PC-3 (cell line): Measurements from ENCODE around the gene HTR3B. TPM values are rescaled to one million over a fixed set of nuclear protein-coding genes. Genes with fewer than 3 reads are reported as not detected.

Source experiments
- ATAC-seq: fragments of 200-7000 bp; cut with Tn5 transposase; 2 replicates; pipeline ENCODE4 v1.9.1; 2020; ENCODE audit warnings: mild to moderate bottlenecking, moderate library complexity
- BruUV-seq: library from RNA; stranded (reverse); fragments of 400-500 nt; replicated peaks from 2 replicates; lab custom pipeline; 2021; lab: Mats Ljungman, UMichigan
- CTCF ChIA-PET: fragments of 300-600 bp; sonication (Branson Sonifier 250); formaldehyde crosslinking; loops from one replicate; lab custom pipeline; 2022; ENCODE audit warnings: antibody characterized with exemption; lab: Charles Lee
- POLR2A ChIA-PET: fragments of 300-600 bp; sonication (Branson Sonifier 250); formaldehyde crosslinking; loops from one replicate; lab custom pipeline; 2022; ENCODE audit warnings: antibody characterized with exemption; ENCODE audit not compliant: unreplicated experiment; lab: Charles Lee
- DNase-seq: peaks from one replicate; pipeline ENCODE4 v3.0.0-alpha.2; 2015
- H2AFZ ChIP-seq: fragments of 300-600 bp; sonication (generic); 2 replicates; pipeline ENCODE4 v1.6.0; 2016; ENCODE audit warnings: antibody characterized with exemption, low read length
- H3F3A ChIP-seq: fragments of 300-600 bp; sonication (generic); one replicate; pipeline ENCODE4 v1.6.0; 2017; ENCODE audit warnings: antibody characterized with exemption, low read length, control low read depth, mild to moderate bottlenecking; ENCODE audit not compliant: unreplicated experiment
- H3K27ac ChIP-seq: fragments of 300-600 bp; sonication (generic); 2 replicates; pipeline ENCODE4 v1.5.1; 2016; ENCODE audit warnings: mild to moderate bottlenecking, low read length
- H3K27me3 ChIP-seq: fragments of 300-600 bp; sonication (generic); 2 replicates; pipeline ENCODE4 v1.6.1; 2016; ENCODE audit warnings: low read length, mixed read lengths
- H3K36me3 ChIP-seq: fragments of 300-600 bp; sonication (generic); 2 replicates; pipeline ENCODE4 v1.6.1; 2016; ENCODE audit warnings: low read depth, mixed run types, low read length, mixed read lengths
- H3K4me1 ChIP-seq: fragments of 300-600 bp; sonication (generic); 2 replicates; pipeline ENCODE4 v1.5.1; 2016; ENCODE audit warnings: low read length; ENCODE audit not compliant: insufficient read depth
- H3K4me2 ChIP-seq: fragments of 300-600 bp; sonication (generic); 2 replicates; pipeline ENCODE4 v1.6.0; 2016; ENCODE audit warnings: low read length
- H3K4me3 ChIP-seq: fragments of 300-600 bp; sonication (generic); 2 replicates; pipeline ENCODE4 v1.5.1; 2016; ENCODE audit warnings: mild to moderate bottlenecking, low read length, mixed read lengths
- H3K79me2 ChIP-seq: fragments of 300-600 bp; sonication (generic); 2 replicates; pipeline ENCODE4 v1.6.1; 2017; ENCODE audit warnings: low read length, mixed read lengths
- H3K9ac ChIP-seq: fragments of 300-600 bp; sonication (generic); 2 replicates; pipeline ENCODE4 v1.6.0; 2016; ENCODE audit warnings: mild to moderate bottlenecking, low read length
- H3K9me2 ChIP-seq: fragments of 300-600 bp; sonication (generic); replicated peaks from 2 replicates; pipeline ENCODE4 v1.6.1; 2016; ENCODE audit warnings: mixed run types, low read length, mixed read lengths
- H3K9me3 ChIP-seq: fragments of 300-600 bp; sonication (generic); 2 replicates; pipeline ENCODE4 v1.6.1; 2016; ENCODE audit warnings: low read length, mixed read lengths
- H4K20me1 ChIP-seq: fragments of 300-600 bp; sonication (generic); 2 replicates; pipeline ENCODE4 v1.6.1; 2016; ENCODE audit warnings: low read length, mixed read lengths
- EZH2 ChIP-seq: fragments of 300-600 bp; sonication (generic); IDR thresholded peaks from one replicate; pipeline ENCODE4 v1.6.1; 2017; ENCODE audit warnings: antibody characterized with exemption, mild to moderate bottlenecking, low read length; ENCODE audit not compliant: unreplicated experiment
- EZH2phosphoT487 ChIP-seq: fragments of 300-600 bp; sonication (generic); IDR thresholded peaks from 2 replicates; pipeline ENCODE4 v1.6.1; 2018; ENCODE audit warnings: mild to moderate bottlenecking, antibody characterized with exemption, low read length, borderline replicate concordance
- intact Hi-C: fragments of 100-400 bp; cut with micrococcal nuclease; formaldehyde crosslinking; loops from 2 replicates; pipeline ENCODE4 v1.9.0; 2023
- total RNA-seq: library from RNA; depleted of rRNA; stranded (reverse); fragments of >200 nt; gene quantifications from 2 replicates; pipeline ENCODE4 v1.2.3, GENCODE V29; 2014
- TF ChIP-seq, protein P1 (sequence below): fragments of 300-600 bp; sonication (generic); conservative IDR thresholded peaks from 2 replicates; pipeline ENCODE4 v1.5.1; 2017; ENCODE audit warnings: antibody characterized with exemption, low read depth, mild to moderate bottlenecking, low read length

HTR3B gene
- total RNA-seq, 1 experiment from 2014 or later, result not detected

DNA sequence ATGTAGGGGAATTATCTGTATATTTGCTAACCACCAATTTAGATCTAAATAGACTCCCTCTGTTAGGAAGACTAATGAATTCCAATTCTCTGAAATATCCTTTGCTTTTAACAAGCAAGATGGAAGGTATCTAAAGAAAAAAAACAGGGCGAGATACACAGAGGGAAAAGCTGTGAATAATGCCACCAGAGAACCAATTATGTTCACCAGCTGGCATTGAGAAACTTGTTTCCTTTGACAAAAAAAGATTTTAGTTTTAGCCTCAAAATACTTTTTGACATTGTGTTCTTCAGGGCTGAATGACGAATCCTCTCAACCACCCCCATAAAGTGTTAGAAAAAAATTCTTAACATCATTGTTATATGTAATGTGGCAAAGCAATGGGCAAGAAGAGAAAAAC is 19.0 kb downstream of the HTR3B start:
- CTCF ChIA-PET, result no interaction called here
- BruUV-seq, result no TSS peak

DNA sequence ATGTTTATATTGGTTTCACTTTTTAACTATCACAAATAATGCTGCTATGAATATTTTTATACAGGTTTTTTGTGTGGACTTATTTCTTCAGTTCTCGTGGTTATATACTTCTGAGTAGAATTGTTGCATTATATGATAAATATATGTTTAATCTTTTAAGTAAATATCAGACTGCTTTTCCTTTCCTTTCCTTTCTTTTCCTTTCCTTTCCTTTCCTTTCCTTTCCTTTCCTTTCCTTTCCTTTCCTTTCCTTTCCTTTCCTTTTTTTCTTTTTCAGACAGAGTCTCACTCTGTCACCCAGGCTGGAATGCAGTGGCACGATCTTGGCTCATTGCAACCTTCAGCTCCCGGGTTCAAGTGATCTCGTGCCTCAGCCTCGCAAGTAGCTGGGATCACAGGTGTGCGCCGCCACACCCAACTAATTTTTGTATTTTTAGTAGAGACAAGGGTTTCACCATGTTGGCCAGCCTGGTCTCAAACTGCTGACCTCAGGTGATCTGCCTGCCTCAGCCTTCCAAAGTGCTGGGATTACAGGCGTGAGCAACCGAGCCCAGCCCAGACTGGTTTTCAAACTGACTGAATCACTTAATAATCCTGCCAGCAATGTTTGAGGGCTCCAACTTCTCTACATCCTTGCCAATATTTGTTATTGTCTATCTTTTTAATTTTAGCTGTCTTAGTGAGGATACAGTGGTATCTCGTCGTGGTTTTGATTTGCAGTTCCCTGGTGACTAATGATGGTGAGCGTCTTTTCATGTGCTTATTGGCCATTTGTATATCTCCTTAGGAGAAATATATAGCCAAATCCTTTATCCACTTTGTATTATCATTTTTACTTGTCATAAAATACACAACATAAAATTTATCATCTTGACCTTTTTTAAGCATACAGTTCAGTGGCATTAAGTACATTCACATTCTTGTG is 21.9 kb downstream of the HTR3B start:
- Histone ChIP-seq H3K4me2 (peak overlapping the region; percentile 45), H3K4me1 (peaks cover 9% of the 10 kb centered on the region; the same call in 1 of the 2 replicates), H2AFZ (no peak overlapping the region), H3K9me2 (no peaks in the 10 kb centered on the region), H3K9ac (no peak overlapping the region), H3K36me3 (no peaks in the 10 kb centered on the region), H3K9me3 (no peaks in the 10 kb centered on the region), H4K20me1 (no peaks in the 10 kb centered on the region), H3K27ac (no peak overlapping the region), H3F3A (no peaks in the 10 kb centered on the region), H3K27me3 (peaks cover 34% of the 10 kb centered on the region), H3K79me2 (no peaks in the 10 kb centered on the region), H3K4me3 (peak overlapping the region; percentile 16; the same call in 1 of the 2 replicates)
- no TSS peak for BruUV-seq
- ChIA-PET POLR2A (no interaction called here), CTCF (no interaction called here)
- DNase-seq (peak; percentile 52), ATAC-seq (peak; percentile 79)
- TF ChIP-seq EZH2phosphoT487 (no peak), EZH2 (no peak)
- intact Hi-C loops, result no loop called here

More for the DNA sequence above, 19.0 kb downstream of the HTR3B start:
- Histone ChIP-seq H3K9me2 (no peaks in the 10 kb centered on the region), H3K9ac (no peak overlapping the region), H3F3A (no peaks in the 10 kb centered on the region), H2AFZ (no peak overlapping the region), H3K4me1 (peaks cover 9% of the 10 kb centered on the region; the same call in 1 of the 2 replicates), H3K36me3 (no peaks in the 10 kb centered on the region), H3K27me3 (peaks cover 26% of the 10 kb centered on the region), H3K4me3 (no peak overlapping the region), H3K9me3 (no peaks in the 10 kb centered on the region), H4K20me1 (no peaks in the 10 kb centered on the region), H3K79me2 (no peaks in the 10 kb centered on the region), H3K4me2 (no peak overlapping the region), H3K27ac (no peak overlapping the region)
- POLR2A ChIA-PET, result no interaction called here
- no peak for TF ChIP-seq EZH2phosphoT487
- TF ChIP-seq EZH2, result no peak
- TF ChIP-seq, protein P1, sequence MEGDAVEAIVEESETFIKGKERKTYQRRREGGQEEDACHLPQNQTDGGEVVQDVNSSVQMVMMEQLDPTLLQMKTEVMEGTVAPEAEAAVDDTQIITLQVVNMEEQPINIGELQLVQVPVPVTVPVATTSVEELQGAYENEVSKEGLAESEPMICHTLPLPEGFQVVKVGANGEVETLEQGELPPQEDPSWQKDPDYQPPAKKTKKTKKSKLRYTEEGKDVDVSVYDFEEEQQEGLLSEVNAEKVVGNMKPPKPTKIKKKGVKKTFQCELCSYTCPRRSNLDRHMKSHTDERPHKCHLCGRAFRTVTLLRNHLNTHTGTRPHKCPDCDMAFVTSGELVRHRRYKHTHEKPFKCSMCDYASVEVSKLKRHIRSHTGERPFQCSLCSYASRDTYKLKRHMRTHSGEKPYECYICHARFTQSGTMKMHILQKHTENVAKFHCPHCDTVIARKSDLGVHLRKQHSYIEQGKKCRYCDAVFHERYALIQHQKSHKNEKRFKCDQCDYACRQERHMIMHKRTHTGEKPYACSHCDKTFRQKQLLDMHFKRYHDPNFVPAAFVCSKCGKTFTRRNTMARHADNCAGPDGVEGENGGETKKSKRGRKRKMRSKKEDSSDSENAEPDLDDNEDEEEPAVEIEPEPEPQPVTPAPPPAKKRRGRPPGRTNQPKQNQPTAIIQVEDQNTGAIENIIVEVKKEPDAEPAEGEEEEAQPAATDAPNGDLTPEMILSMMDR, result no peak
- ATAC-seq, result no peak
- DNase-seq, result no peak
- intact Hi-C loops, result no loop called here

DNA sequence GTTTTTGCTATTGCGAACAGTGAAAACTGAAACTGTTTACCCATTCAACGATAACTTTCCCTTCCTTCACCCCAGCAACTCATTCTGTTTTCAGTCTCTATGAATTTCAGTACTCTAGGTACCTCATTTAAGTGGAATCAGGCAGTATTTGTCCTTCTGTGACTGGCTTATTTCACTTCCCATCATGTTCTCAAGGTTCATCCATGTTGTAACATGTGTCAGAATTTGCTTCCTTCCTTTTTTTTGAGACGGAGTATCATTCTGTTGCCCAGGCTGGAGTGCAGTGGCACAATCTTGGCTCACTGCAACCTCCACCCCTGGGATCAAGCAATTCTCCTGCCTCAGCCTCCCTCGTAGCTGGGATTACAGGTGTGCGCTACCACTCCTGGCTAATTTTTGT is 23.7 kb downstream of the HTR3B start:
- no peaks in the 10 kb centered on the region for H3K79me2 ChIP-seq
- no peak overlapping the region for H3K9ac ChIP-seq
- H3K27ac ChIP-seq, result no peak overlapping the region
- no peak overlapping the region for H3K4me3 ChIP-seq
- H3K9me2 ChIP-seq, result no peaks in the 10 kb centered on the region
- H3K4me1 ChIP-seq, result peaks cover 9% of the 10 kb centered on the region; the same call in 1 of the 2 replicates
- ChIA-PET POLR2A (no interaction called here), CTCF (no interaction called here)
- intact Hi-C loops, result no loop called here
- H3K36me3 ChIP-seq, result no peaks in the 10 kb centered on the region
- TF ChIP-seq, protein P1, result no peak
- no peak for TF ChIP-seq EZH2phosphoT487
- no peak for TF ChIP-seq EZH2
- no peaks in the 10 kb centered on the region for H3K9me3 ChIP-seq
- BruUV-seq, result no TSS peak
- ATAC-seq, result no peak
- H3F3A ChIP-seq, result no peaks in the 10 kb centered on the region
- no peaks in the 10 kb centered on the region for H4K20me1 ChIP-seq
- DNase-seq, result no peak
- H2AFZ ChIP-seq, result no peak overlapping the region
- H3K27me3 ChIP-seq, result peaks cover 40% of the 10 kb centered on the region
- H3K4me2 ChIP-seq, result no peak overlapping the region
